Umbilical cord (tissue), 2 donors: ENCODE results near the gene PAX3. TPM values are rescaled to one million over a fixed set of nuclear protein-coding genes. Genes with fewer than 3 reads are reported as not detected.
"Not testable (repeated sequence)": the region's sequence is repeated elsewhere in the genome, so short reads cannot be mapped to it uniquely, and the experiment has no call there.

ENCODE experiments used
- DNase-seq: peaks from one replicate; pipeline ENCODE4 v3.0.0-alpha.2; 2015; ENCODE audit warnings: low spot score
- total RNA-seq: library from RNA; depleted of rRNA; stranded (reverse); fragments of >200 nt; gene quantifications from one replicate; pipeline ENCODE4 v1.2.3, GENCODE V29; 2014; ENCODE audit warnings: low replicate concordance; ENCODE audit not compliant: insufficient read depth

PAX3 gene
- total RNA-seq, 1 donor from 2014 or later = 4.6 TPM

- DNase-seq = no peak
Observed at GRCh38 chr2:222214885-222215284, 83.9 kb downstream of the PAX3 start.

DNA sequence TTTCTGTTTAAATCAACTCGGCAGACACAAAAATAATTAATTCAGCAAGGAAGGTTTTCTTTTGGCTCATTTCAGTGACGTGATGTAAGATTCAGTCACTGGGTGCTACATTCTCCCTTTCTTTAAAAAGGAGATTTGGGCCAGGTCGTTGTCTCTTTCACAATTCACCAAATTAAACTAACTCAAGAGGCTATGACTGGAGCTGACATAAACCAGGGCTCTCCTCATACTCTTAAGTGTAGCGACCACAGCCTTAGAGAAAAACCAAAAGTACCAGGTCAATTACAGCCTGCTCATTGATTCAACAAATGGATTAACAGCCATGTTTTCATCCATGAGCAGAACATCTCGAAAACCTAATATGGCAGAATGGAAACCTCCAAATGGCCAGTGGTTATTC is 85.7 kb downstream of the PAX3 start:
- DNase-seq = no peak

- DNase-seq = no peak
Observed at GRCh38 chr2:222212571-222212970, 86.2 kb downstream of the PAX3 start.

DNA sequence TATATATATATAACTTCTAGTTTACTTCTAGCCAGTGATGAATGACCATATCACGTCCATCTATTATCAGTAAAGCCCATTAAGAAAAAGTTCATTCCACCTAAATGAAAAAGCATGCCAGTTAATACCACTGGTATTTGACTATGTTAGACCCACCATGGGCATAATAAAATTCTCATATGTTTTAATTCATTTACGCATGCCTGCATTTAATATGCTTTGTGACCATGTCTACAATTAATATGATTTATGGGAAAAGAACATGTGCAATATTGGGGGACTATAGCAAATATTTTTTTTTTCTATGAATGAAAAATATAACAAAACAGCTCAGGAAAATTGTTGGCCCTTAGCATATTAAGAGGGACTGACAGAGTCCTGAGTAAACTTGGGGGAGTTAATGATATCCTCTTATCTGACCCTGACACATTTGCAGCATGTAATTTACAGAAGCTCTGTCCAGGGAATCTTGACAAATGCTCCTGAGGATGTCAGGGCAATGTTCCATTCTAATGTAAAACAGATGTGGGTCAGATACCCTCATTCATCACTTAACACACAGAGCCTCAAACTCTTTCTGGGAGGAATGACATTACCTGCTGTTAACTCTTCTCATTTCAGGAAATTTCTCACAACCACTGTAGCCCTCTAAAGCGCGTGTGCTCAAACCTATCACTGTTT is 90.6 kb downstream of the PAX3 start:
- DNase-seq = no peak

DNA sequence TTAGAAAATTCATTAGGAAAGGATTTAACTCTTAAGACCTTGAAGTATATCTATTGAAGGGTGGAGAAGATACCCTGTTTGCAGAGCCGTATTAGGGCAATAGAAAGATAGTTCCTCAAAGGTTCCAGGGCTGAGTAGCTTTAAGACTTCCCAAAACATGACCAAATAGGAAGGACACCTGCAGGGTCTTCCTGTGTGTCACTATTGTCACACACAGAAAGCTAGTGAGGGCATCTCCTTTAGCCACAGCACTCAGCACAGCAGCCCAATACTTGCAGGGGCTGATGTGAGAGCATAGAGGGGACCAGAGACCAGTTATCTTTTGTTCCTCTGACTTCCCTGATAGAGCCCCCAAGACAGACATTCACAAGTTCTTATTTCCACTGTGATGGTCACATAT is 93.7 kb downstream of the PAX3 start:
- DNase-seq = no peak

DNA sequence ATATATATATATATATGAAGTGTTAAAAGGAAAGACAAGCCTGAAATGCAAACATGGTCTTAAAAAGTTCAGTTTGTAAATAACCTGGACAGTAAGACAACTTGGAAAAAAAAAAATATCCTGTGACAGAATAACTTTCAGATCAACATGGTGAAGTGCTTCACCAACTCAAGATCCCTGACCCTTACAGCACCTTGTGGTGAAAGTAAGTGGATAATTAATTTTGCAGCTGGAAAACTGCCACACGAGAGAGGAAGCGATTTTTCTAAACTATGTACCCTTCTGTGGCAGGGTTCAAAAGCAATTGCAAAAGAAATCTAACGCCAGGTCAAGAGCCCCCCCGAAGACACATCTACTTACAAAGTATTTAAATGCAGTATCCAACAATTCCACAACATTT is 95.8 kb downstream of the PAX3 start:
- DNase-seq = no peak

GRCh38 chr2:222196159-222196558 is 102.6 kb downstream of the PAX3 start:
- DNase-seq = no peak

DNA sequence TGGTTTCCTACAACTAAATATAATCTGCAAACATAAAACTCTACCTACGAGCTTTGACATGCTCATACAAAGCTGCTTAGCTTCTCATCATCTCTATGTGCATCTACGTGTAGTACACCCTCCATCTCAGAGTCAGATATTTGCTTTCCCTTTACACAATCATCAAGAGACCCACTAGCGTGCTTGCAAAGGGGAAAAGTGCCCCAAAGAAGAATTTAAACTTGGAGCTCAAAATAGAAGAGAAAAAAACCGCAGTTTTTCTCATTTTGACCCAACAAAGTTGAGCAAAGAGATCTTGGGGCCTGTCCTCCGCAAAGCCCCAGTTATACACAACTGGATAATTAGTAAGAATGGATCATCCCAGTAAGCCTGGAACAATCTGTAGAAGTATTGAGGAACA is 104.1 kb downstream of the PAX3 start:
- DNase-seq = no peak

DNA sequence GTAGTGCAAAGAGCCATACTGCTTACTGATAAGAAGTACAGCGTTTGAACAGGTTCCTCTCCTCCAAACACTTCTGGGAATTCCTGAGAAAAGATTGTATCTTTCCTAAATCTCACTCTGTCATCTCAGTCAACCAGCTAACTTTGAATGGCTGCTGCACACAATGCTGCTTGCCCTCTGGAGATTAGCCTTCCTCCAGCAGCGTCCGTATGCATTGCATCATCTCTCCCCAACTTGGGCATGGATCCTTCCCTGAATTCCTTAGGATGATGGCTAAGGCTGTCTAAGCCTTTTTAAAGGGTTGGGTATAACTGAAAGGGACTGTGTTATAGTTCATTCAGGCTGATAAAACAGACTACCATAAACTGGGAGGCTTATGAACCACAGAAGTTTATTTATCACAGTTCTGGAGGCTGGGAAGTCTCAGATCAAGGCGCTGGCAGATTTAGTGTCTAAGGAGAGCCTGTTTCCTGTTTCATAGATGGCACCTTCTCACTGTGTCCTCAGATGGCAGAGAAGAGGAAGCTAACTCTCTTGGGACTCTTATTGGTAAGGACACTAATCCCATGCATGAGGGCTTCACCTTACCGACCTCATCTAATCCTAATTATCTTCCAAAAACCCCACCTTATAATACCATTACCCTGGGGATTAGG is 105.3 kb downstream of the PAX3 start:
- peak; percentile 93 for DNase-seq

- DNase-seq = no peak
Observed at GRCh38 chr2:222180619-222181018, 118.2 kb downstream of the PAX3 start.

DNA sequence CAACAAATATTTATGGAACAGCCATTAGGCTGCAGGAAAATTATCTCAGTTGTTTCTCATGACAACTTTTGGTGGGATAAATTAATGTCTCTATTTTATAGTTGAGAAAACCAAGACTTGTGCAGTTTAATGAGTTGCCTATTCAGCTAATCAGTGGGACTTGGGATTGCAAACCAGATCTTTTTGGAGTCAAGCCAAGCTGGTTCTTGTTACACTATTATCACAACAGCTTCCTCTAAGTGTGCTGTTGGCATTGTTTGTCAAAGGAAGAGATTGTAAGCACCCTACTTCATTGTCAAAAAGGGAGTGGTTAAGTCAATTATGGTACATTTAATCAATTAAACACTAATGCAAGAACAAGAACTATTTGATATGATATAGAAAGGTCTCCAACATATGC is 119.2 kb downstream of the PAX3 start:
- no peak for DNase-seq

GRCh38 chr2:222178450-222178849 is 120.3 kb downstream of the PAX3 start:
- DNase-seq = no peak

DNA sequence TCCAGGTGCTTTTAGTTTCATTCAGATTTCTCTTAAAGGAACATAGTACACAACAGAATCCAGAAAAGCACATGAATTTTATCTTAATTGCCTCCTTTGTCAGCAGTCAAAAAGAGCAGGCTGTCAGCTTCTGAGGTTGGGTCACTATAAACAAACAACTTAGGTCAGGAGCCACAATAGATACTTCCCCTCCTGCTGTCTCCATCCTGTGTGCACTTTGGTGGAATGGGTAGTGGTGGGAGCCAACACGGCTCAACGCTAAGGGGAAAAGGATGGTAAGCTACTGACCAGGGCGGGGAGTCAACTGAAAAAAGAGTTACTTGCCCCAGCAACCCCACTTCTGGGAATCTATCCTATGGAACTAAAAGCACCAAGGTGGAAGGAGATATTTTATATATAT is 121.9 kb downstream of the PAX3 start:
- no peak for DNase-seq

DNA sequence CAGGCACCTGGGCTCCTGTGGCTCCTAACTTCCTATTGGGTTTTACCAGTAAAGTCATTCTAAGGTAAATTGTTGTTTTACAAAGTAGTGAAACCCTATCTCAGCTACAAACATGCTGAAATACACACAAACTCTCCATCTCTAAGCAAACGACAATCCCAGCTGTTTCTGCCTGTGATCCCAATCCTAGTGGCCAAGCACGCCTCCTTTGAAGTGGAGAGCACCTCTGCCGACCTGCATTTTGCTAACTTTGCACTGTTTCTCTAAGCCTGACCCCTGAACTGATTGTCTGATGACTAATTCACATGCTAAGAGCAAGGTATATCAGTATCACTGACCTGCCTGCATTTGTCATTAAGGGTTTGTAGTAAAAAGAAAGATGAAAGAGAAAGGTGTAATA is 124.3 kb downstream of the PAX3 start:
- DNase-seq = no peak

GRCh38 chr2:222169346-222169745 is 129.5 kb downstream of the PAX3 start:
- DNase-seq = no peak

DNA sequence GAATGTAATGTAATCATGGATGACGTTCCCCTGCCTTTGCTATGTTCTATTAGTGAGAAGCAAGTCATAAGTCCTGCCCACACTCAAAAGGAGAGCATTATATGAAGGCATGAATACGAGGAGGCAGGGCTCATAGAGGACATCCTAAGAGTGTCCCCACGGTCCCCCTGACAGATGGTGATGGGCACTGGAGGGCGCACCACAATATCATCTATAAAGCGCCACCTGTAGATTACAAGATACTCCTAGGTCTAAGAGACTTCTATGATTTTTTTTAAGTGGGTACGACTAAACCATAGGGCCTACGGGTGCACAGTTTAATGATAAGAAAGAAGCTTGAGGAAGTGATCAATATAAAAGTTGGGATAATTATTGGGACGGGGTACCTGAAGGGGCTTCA is 131.0 kb downstream of the PAX3 start:
- DNase-seq = no peak

- DNase-seq = no peak
Observed at GRCh38 chr2:222160944-222161343, 137.9 kb downstream of the PAX3 start.

- DNase-seq = no peak
Observed at GRCh38 chr2:222160125-222160524, 138.7 kb downstream of the PAX3 start.

- DNase-seq = no peak
Observed at GRCh38 chr2:222159221-222159620, 139.6 kb downstream of the PAX3 start.

DNA sequence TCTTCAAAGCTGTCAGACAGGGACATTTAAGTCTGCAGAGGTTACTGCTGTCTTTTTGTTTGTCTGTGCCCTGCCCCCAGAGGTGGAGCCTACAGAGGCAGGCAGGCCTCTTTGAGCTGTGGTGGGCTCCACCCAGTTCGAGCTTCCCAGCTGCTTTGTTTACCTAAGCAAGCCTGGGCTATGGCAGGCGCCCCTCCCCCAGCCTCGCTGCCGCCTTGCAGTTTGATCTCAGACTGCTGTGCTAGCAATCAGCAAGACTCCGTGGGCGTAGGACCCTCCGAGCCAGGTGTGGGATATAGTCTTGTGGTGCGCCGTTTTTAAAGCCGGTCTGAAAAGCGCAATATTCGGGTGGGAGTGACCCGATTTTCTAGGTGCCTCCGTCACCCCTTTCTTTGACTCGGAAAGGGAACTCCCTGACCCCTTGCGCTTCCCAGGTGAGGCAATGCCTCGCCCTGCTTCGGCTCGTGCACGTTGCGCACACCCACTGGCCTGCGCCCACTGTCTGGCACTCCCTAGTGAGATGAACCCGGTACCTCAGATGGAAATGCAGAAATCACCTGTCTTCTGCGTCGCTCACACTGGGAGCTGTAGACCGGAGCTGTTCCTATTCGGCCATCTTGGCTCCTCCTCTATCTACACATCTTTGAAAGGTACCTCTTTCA is 143.7 kb downstream of the PAX3 start:
- DNase-seq = not testable (repeated sequence)
